AG04449 (cell line): ENCODE data around the gene RELB.
A peak's percentile ranks its signal among the peaks of the same experiment; 100 is the strongest.

ENCODE experiments used
- CTCF ChIA-PET: fragments of 350-600 bp; formaldehyde crosslinking; extraction: SDS; loops from one replicate; lab custom pipeline; 2021; ENCODE audit warnings: antibody characterized with exemption; lab: Yijun Ruan, JAX
- POLR2A ChIA-PET: fragments of 400-600, 350-600 bp; formaldehyde crosslinking; extraction: SDS; loops from one replicate; lab custom pipeline; 2020; ENCODE audit warnings: antibody characterized with exemption, inconsistent platforms; lab: Yijun Ruan, JAX
- DNase-seq: peaks from one replicate; pipeline ENCODE4 v3.0.0-alpha.2; 2010; ENCODE audit warnings: low read depth, low spot score
- H3K4me3 ChIP-seq: 2 replicates; pipeline ENCODE4 v1.5.1; 2011; ENCODE audit warnings: low read depth, mild to moderate bottlenecking, control low read depth, low read length
- TF ChIP-seq, protein P1 (sequence below): IDR thresholded peaks from one replicate; pipeline ENCODE4 v1.5.1; 2011; ENCODE audit warnings: mild to moderate bottlenecking, moderate library complexity, low read length, control low read depth, inconsistent platforms; ENCODE audit not compliant: insufficient read depth; ENCODE audit errors: missing control alignments

RELB gene

DNA sequence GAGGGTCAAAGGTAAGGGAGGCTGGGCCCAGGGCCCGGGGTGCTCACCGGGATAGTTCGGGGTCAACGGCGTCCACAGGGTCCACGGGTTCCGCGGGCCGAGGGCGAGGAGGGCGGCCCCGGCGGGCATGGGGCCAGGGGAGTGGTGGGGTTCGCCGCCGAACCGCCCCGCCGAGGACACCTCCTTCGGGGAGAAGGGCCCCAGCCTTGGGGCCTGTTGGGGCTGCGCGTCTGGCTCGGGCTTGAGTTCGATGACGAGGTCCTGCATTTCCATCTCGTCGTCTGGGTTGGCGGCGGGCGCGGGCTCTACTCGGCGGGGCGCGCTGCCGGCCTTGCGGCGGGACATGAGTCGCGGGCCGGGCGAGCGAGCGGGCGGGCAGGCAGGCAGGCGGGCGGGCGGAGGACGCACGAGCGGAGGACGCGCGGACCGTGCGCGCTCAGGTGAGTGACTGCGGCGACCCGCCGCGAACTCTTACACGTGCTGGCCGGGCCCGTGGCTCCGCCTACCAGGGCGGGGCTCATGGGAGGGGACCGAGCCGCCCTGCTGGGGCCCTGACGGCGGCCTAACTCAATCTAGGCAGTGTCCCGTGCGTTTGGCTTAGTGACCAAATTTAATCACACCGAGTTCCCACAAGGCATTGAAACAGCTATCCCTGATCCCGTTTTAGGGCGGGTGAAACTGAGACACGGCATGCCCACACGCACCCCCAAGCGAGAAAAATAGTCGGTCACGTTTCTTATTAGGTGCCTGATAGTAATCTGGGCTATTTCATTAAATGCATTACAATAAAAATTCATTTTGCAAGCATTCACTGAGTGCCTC is 75.0 kb downstream of the RELB start, which contains the start of gene ZNF296:
Gene ZNF296 (minus strand): TSS at position 450 of the 822 bp plus-strand sequence. CDS start 105 bp downstream, at position 345.
- CTCF ChIA-PET: interaction anchor here (1.3 to 1.6 kb wide), 2 partner anchors 14 to 16 kb away, joined by 3 read pairs; partner anchors contain the start of gene PPP1R37
- TF ChIP-seq, protein P1, sequence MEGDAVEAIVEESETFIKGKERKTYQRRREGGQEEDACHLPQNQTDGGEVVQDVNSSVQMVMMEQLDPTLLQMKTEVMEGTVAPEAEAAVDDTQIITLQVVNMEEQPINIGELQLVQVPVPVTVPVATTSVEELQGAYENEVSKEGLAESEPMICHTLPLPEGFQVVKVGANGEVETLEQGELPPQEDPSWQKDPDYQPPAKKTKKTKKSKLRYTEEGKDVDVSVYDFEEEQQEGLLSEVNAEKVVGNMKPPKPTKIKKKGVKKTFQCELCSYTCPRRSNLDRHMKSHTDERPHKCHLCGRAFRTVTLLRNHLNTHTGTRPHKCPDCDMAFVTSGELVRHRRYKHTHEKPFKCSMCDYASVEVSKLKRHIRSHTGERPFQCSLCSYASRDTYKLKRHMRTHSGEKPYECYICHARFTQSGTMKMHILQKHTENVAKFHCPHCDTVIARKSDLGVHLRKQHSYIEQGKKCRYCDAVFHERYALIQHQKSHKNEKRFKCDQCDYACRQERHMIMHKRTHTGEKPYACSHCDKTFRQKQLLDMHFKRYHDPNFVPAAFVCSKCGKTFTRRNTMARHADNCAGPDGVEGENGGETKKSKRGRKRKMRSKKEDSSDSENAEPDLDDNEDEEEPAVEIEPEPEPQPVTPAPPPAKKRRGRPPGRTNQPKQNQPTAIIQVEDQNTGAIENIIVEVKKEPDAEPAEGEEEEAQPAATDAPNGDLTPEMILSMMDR: no peak
- POLR2A ChIA-PET: no interaction called here
- no peak for DNase-seq
- H3K4me3 ChIP-seq: peak within 1 kb of the TSS; percentile 49

DNA sequence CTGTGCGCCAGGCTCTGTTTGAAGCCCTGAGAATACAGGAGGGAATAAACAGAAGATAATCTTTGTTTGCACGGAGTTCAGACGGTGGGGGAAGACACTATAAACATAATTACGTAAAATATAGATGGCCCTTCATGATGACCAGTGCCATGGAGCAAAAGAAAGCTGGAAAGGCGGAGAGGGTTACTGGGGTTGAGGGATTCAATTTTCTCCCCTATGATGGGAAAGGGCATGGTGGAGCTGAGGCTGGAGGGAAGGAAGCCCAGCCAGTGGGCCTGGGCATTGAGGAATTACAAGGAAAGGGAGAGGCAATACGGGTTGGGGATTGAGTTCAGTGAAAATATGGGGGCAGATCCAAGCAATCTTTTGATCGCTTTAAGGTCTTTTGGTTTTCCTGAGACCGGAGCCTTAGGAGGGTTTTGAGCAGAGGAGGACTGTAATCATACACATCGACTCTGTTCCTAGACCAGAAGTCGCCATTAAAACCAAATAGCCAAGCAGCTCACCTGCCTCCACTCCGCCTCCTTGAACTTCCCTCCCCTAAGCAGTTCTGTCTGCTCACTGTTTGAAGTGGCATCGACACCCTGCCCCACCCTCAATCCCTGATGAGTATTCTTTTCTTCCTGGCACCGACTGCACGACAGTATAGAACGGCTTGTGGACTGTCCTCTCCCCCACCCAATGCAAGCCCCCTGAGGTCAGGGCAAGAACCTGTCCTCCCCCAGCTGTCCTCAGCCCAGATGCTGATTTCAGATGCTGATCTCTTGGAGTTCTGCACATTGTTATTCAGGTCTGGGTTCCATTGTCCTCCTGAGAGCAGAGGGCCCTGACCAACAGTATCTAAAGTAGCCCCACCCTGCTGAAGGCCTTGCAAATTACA is 75.8 kb downstream of the RELB start:
- no peak for DNase-seq
- H3K4me3 ChIP-seq: no peak overlapping the region
- TF ChIP-seq, protein P1: no peak
- ChIA-PET CTCF (interaction anchor here (0.6 to 1.3 kb wide), 3 partner anchors 16 to 88 kb away, joined by 3 read pairs; partner anchors contain the start of gene PPP1R37), POLR2A (no interaction called here)

DNA sequence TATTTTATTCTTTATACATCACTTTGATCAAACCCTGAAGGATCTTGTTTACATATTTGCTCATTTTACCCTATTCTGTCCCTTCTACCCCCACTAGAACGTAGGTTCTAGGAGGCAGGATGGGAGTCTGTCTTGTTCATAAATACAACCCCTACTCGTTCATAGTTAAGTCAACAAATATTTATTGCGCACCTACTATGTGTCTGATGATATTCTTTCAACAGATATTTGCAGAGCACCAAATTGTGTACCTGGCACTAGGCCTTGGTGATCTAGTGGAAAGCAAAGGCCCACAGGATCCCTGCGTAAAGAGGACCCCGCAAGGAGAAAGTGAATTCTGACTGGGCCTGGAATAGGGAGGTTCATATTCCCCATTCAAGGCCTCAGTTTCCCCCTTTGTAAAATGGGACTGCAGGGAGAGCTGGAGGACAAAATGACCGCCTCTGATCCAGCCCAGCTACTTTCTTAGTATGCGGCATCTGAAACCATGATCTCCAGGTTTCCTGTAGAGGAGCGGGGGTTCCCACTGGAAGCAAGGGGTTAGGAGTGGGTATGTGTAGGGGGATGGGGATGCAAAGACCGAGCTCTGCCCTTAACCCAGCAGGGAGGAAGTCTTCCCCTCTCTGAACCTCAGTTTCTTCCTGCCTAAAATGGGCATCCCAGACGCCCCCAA is 77.3 kb downstream of the RELB start:
- POLR2A ChIA-PET: interaction anchor here (0.6 to 1.0 kb wide), 3 partner anchors 9 to 14 kb away, joined by 3 to 4 read pairs (median 3); partner anchors contain the start of gene PPP1R37
- CTCF ChIA-PET: interaction anchor here (1.0 to 2.6 kb wide), 3 partner anchors 14 to 171 kb away, joined by 3 to 10 read pairs (median 5); no protein-coding TSS in a partner anchor
- peak overlapping the region; percentile 97 for H3K4me3 ChIP-seq
- TF ChIP-seq, protein P1: no peak
- no peak for DNase-seq

DNA sequence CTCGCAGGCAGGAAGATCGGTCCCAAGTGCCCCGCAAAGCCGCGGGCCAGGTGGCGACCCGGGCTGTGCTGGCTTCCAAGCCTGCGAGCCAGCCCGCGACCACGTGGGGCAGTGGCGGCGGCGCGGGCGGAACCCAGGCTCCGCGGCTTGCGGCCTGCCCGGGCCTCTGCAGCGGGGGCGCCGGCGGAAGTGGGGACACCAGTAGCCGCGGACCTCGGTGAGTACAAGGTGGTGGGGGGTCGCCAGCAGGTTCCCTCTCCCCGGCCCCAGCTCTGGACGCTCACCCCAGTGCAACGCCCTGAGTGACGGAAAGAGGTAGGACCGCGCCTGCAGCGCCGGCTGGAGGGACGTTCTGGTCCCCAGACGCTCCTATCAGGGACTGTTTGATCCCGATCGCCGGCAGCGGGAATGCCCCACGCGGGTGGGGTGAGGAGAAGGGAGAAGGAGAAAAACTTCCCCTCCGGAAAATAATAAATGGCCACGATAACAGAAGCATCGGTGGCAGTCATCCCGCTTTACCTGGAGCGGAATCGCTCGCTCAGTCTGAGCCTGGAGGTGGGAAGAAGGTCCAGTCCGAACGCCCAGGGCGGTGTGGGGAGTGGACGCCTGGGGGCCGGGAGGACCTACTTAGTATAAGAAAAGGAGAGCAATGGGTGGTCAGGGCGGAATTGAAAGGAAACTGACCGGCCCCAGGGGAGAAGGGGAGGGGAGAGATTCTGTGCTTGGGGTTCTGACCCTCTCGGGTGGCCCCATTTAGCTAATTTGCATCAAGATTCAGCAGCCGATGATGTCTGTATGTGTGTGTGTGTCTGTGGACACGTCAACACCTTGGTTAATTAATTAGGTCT is 78.0 kb downstream of the RELB start, which contains the start of gene GEMIN7:
Gene GEMIN7 (plus strand): TSS at position 198 of the 848 bp plus-strand sequence. CDS start 10,855 bp downstream, outside the sequence.
- TF ChIP-seq, protein P1: no peak
- H3K4me3 ChIP-seq: peak within 1 kb of the TSS; percentile 97
- no peak for DNase-seq
- ChIA-PET CTCF (interaction anchor here (0.8 to 2.6 kb wide), 4 partner anchors 10 to 170 kb away, joined by 3 to 10 read pairs (median 4); no protein-coding TSS in a partner anchor), POLR2A (interaction anchor here (0.6 to 1.1 kb wide), 4 partner anchors 8 to 14 kb away, joined by 3 to 7 read pairs (median 4); partner anchors contain the start of gene PPP1R37)

DNA sequence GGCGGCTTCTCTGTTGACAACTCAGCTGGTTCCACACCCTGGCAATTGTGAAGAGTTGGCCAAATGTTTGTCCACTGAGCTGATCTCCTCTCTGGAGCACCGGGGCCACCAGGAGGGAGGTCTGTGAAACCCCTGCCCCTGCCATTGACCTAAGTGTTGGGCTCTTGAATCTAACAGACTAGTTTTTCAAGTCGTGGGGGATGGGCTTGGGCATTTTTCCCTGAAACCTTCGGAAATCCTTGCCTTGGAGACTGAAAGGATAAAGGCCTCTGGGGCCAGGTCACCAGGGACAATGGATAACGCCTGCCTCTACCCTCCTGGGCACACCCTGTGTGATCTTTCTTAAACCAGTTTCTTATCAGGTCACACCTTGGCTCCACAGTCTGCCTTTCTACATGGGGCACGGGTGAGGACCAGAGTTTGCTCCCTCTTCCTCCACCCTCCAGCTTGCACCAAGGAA is 78.7 kb downstream of the RELB start:
- ChIA-PET CTCF (interaction anchor here (0.8 to 2.6 kb wide), 3 partner anchors 10 to 169 kb away, joined by 3 to 10 read pairs (median 4); no protein-coding TSS in a partner anchor), POLR2A (interaction anchor here (0.7 to 1.1 kb wide), 2 partner anchors 12 to 55 kb away, joined by 3 to 7 read pairs; no protein-coding TSS in a partner anchor)
- peak overlapping the region; percentile 97 for H3K4me3 ChIP-seq
- TF ChIP-seq, protein P1: no peak
- DNase-seq: no peak
